Skin epidermis (tissue), 12 donors: ENCODE data around the gene FREM3.
"Not testable (repeated sequence)": the region's sequence is repeated elsewhere in the genome, so short reads cannot be mapped to it uniquely, and the experiment has no call there.

Source experiments
- H3K27ac ChIP-seq, 21 experiments: fragments of 200-600 bp; sonication (generic) in 11 of 21; one replicate each; pipeline ENCODE4 v1.5.0; 2020; ENCODE audit warnings: mild to moderate bottlenecking in 3 of 21, inconsistent platforms in 2 of 21, moderate library complexity in 2 of 21
- H3K4me3 ChIP-seq, 7 experiments: fragments of 200-600 bp; sonication (generic) in 2 of 7; one replicate each; pipeline ENCODE4 v1.5.0; 2020; ENCODE audit warnings: inconsistent platforms in 2 of 7, mild to moderate bottlenecking in 2 of 7, moderate library complexity in 1 of 7

The FREM3 gene

GRCh38 chr4:143700416-143701352 lies at the start of gene FREM3:
FREM3 (minus strand) TSS chr4:143700675; CDS start chr4:143700675, 0 bp downstream.
- Histone ChIP-seq H3K4me3 (peak within 1 kb of the TSS in 5 of 7 experiments; percentile 9 to 21 (median 16)), H3K27ac (no peak within 1 kb of the TSS)

- Histone ChIP-seq H3K4me3 (no peak overlapping the region), H3K27ac (no peak overlapping the region)
Measured at GRCh38 chr4:143745874-143746273, 45.4 kb upstream of the FREM3 start.

GRCh38 chr4:143743591-143743990 lies 43.1 kb upstream of the FREM3 start:
- H3K4me3 ChIP-seq, result no peak overlapping the region
- no peak overlapping the region for H3K27ac ChIP-seq

GRCh38 chr4:143742834-143743233 lies 42.4 kb upstream of the FREM3 start:
- no peak overlapping the region for H3K4me3 ChIP-seq
- H3K27ac ChIP-seq, result no peak overlapping the region

- no peak overlapping the region for H3K27ac ChIP-seq
- H3K4me3 ChIP-seq, result no peak overlapping the region
Measured at GRCh38 chr4:143736861-143737260, 36.4 kb upstream of the FREM3 start.

DNA sequence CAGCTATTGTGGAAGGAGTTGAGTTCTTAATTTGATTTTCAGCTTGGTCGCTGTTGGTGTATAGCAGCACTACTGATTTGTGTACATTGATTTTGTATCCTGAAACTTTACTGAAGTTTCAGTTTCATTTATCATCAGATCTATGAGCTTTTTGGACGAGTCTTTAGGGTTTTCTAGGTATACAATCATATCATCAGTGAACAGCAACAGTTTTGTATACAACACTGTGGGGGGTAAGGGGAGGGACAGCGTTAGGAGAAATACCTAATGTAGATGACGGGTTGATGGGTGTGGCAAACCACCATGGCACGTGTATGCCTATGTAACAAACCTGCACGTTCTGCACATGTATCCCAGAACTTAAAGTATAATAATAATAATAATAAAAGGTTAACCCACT lies 35.6 kb upstream of the FREM3 start:
- H3K4me3 ChIP-seq, H3K27ac ChIP-seq: not testable (repeated sequence)

GRCh38 chr4:143728166-143728565 lies 27.7 kb upstream of the FREM3 start:
- H3K27ac ChIP-seq, result no peak overlapping the region
- H3K4me3 ChIP-seq, result no peak overlapping the region

DNA sequence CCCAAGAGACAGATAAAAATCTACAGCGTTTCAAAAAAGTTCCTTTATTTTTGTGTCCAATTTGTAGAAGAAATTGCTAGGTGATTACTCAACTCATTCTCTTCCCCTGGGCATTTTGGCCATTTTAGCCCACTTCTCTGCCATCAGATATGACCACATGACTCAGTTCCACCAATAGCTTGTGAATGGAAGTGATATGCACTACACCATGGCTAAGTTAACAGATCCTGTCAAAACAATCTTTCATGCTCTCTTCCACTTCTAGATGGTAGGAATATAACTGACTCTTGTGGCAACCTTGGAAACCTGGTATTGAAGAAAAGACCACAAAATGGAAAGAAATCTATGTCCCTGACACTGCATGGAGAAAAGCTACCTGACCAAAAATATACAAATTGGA lies 26.2 kb upstream of the FREM3 start:
- Histone ChIP-seq H3K27ac (no peak overlapping the region), H3K4me3 (no peak overlapping the region)

GRCh38 chr4:143721317-143721716 lies 20.8 kb upstream of the FREM3 start:
- Histone ChIP-seq H3K27ac (no peak overlapping the region), H3K4me3 (no peak overlapping the region)

DNA sequence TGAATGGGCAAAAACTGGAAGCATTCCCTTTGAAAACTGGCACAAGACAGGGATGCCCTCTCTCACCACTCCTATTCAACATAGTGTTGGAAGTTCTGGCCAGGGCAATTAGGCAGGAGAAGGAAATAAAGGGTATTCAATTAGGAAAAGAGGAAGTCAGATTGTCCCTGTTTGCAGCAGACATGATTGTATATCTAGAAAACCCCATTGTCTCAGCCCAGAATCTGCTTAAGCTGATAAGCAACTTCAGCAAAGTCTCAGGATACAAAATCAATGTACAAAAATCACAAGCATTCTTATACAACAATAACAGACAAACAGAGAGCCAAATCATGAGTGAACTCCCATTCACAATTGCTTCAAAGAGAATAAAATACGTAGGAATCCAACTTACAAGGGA lies 18.3 kb upstream of the FREM3 start:
- H3K4me3 ChIP-seq, H3K27ac ChIP-seq: not testable (repeated sequence)

GRCh38 chr4:143713955-143714625 lies 13.6 kb upstream of the FREM3 start:
- Histone ChIP-seq H3K4me3 (no peak overlapping the region), H3K27ac (no peak overlapping the region)

DNA sequence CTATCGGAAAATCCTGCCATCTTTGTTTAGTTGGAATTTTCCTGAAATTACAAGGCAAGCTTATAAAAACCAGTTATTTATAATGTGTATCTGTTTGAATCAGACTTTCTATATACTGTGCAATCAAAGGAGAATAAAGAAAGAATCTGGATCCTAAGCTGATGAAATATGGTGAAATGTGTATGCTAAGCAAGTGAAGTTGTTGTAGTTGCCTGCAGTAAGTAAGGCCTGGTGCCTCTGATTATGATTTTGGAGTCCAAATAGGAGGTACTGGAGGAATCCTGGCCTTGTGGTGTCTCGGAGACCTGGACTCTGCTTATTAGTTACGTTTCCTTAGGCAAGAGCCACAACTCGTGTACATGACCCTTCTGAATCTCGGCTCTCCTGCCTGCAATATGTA lies 13.1 kb upstream of the FREM3 start:
- H3K4me3 ChIP-seq, result no peak overlapping the region
- H3K27ac ChIP-seq, result no peak overlapping the region

GRCh38 chr4:143712155-143712550 lies 11.7 kb upstream of the FREM3 start:
- H3K4me3 ChIP-seq, result no peak overlapping the region
- no peak overlapping the region for H3K27ac ChIP-seq

DNA sequence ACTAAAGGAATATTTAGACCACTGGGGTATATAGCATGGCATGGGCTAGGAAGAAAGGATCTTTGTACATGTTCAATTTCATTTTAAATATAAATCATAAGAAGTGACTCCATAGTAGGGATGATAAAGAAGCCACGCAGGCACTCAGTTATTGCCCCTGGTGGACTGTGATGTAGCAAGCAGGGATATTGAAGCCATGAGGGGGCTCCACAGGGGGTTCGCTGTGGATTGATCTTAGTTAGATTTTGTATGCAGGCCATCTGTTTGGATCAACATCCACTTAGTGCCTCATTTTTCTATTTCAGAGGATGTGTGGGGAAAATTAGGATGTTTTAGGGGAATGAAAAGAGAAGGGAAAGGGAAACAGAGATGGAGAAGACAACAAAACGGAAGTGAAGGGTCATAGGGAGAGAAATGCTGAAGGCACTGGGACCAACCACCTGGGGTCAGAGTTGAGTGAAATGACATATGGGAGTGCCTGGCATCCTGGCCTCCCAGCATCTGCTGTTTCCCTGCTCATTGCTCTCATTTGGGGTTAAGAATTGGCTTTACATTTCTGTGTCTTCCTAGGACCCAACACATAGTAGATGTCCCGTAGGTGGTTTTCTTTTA lies 11.2 kb upstream of the FREM3 start:
- no peak overlapping the region for H3K4me3 ChIP-seq
- H3K27ac ChIP-seq, result no peak overlapping the region

- H3K27ac ChIP-seq, result no peak overlapping the region
- peak overlapping the region in 2 of 7 experiments; percentile 18 to 21 for H3K4me3 ChIP-seq
Measured at GRCh38 chr4:143701365-143701764, 890 bp upstream of the FREM3 start.

DNA sequence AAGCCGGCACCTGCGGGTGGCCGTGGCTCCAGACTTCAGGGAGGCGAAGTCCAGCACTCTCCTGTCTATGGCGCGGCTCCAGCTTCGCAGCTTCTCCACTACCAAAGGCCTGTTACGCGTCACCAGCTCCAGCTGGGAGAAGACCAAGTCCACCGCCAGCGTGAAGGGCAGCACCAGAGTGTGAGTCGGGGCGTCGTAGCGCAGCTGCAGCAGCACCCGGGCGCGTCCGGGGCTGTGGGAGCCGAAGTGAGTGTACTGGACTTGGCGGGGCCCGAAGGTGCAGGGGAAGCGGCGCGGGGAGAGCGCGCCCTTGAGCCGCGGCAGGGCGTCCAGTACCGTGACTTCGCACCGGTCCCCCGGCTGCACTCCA lies 444 bp downstream of the FREM3 start:
- peak overlapping the region in 5 of 7 experiments; percentile 9 to 21 (median 16) for H3K4me3 ChIP-seq
- no peak overlapping the region for H3K27ac ChIP-seq

DNA sequence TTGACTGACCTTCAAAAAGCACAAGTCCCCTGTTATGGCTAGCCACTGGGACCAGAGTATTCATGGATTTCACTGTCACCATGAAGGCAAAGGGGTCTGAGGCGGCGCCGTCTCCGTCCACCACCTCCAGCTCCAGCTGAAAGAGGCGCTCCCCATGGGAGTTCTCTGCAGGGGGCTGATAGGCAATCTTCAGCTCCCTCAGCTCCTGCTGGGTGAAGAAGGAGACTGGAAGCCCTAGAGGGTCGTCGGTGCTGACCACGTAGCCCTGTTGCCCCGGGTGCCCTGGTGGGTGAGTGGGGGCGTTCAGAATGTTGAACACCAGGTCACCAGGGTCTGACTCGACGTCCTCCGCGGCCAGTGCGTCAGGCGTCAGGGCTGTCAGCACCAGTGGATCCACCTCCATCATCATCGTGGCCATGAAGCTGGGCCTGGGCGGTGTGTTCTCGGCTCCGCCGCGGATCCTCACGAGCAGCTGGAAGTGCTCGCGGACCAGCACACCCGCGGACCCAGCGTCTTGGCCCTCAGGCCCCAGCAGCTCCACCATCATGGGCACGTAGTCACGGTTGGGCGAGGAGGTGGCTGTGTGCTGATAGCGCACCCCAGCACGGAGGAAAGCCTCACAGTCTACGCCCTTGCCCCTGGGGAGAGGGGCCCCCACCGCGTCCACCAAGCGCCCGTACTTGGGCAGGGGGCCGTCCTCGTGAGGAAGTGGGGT lies 987 bp downstream of the FREM3 start:
- peak overlapping the region in 3 of 7 experiments; percentile 9 to 18 (median 16) for H3K4me3 ChIP-seq
- no peak overlapping the region for H3K27ac ChIP-seq

DNA sequence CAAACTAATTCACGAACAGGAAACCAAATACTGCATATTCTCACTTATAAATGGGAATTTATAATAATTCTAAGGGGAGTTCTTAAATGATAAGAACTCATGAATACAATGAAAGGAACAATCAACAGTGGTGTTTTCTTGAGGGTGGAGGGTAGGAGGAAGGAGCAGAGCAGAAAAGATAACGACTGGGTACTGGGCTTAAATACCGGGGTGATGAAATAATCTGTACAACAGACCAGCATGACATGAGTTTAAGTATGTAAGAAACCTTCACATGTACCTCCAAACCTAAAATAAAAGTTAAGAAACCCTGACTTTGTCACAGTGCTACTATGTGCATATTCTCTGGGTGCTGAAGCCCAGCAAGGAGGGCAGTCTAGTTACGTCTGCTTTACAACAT lies 6.6 kb downstream of the FREM3 start:
- no peak overlapping the region for H3K27ac ChIP-seq
- H3K4me3 ChIP-seq, result no peak overlapping the region

- Histone ChIP-seq H3K27ac (no peak overlapping the region), H3K4me3 (no peak overlapping the region)
Measured at GRCh38 chr4:143692241-143692640, 8.2 kb downstream of the FREM3 start.

DNA sequence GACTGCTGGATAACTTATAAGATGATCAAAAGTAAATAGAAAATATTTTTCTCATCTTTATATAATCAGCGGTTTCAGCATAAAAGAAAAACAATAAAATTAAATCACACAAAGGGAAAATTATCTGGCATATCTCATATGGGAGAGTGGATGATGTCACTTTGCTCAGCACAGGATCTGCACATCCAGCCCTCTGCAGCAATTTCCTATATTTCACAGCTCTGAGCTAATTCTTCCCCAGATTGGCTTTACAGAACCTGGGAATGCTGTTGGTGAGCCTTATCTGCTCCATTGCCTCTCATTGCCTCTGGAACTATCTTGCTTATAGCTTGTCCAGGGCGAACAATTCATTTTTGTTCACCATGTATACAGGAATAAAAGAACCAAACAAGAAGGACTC lies 21.0 kb downstream of the FREM3 start:
- Histone ChIP-seq H3K4me3 (no peak overlapping the region), H3K27ac (no peak overlapping the region)
